HepG2 (cell line): Measurements from ENCODE around the gene CIART.

Experiments
- ATRX ChIP-seq: sonication (generic); formaldehyde crosslinking; IDR thresholded peaks from 2 replicates; pipeline ENCODE4 v1.4.0; 2020; ENCODE audit warnings: missing genetic modification reagents, borderline replicate concordance
- CREB1 ChIP-seq, 2 experiments: fragments of 450-650 bp in 1 of 2; IDR thresholded peaks; 2 replicates each; pipeline ENCODE4 v1.6.1; 2016 to 2017; ENCODE audit warnings: control low read depth in 1 of 2, mild to moderate bottlenecking in 1 of 2, missing compliant biosample characterization in 1 of 2, missing genetic modification characterization in 1 of 2
- EHMT2 ChIP-seq: fragments of 200-600 bp; sonication (generic); IDR thresholded peaks from 2 replicates; pipeline ENCODE4 v1.7.0; 2017; ENCODE audit warnings: antibody characterized with exemption, low read depth, low read length, borderline replicate concordance
- HNRNPH1 ChIP-seq: fragments of 200-400 bp; formaldehyde crosslinking; optimal IDR thresholded peaks from 2 replicates; pipeline ENCODE3; 2017; ENCODE audit warnings: mild to moderate bottlenecking, low read depth, low read length
- HNRNPK ChIP-seq: fragments of 200-400 bp; formaldehyde crosslinking; IDR thresholded peaks from 2 replicates; pipeline ENCODE4 v1.6.1; 2018; ENCODE audit warnings: low read length, low read depth, moderate library complexity, mild to moderate bottlenecking; ENCODE audit not compliant: poor library complexity, severe bottlenecking
- SNRNP70 ChIP-seq: fragments of 200-400 bp; formaldehyde crosslinking; IDR thresholded peaks from 2 replicates; pipeline ENCODE4 v1.6.1; 2017; ENCODE audit warnings: mild to moderate bottlenecking, low read depth, low read length, moderate library complexity
- TCF7 ChIP-seq: sonication (generic); IDR thresholded peaks from 2 replicates; pipeline ENCODE4 v1.6.1; 2016; ENCODE audit warnings: antibody characterized with exemption, low read depth
- ZNF44 ChIP-seq: sonication (generic); formaldehyde crosslinking; IDR thresholded peaks from 2 replicates; pipeline ENCODE4 v1.5.1; 2020; ENCODE audit warnings: mild to moderate bottlenecking, missing genetic modification reagents
- ZNF589 ChIP-seq: sonication (generic); formaldehyde crosslinking; conservative IDR thresholded peaks from 2 replicates; pipeline ENCODE4 v1.8.0; 2022; ENCODE audit warnings: mild to moderate bottlenecking, moderate library complexity, missing genetic modification reagents
- TF ChIP-seq, protein P1 (sequence below): sonication (generic); formaldehyde crosslinking; IDR thresholded peaks from 2 replicates; pipeline ENCODE4 v1.5.0; 2020; ENCODE audit warnings: mild to moderate bottlenecking, missing genetic modification reagents, moderate library complexity

DNA sequence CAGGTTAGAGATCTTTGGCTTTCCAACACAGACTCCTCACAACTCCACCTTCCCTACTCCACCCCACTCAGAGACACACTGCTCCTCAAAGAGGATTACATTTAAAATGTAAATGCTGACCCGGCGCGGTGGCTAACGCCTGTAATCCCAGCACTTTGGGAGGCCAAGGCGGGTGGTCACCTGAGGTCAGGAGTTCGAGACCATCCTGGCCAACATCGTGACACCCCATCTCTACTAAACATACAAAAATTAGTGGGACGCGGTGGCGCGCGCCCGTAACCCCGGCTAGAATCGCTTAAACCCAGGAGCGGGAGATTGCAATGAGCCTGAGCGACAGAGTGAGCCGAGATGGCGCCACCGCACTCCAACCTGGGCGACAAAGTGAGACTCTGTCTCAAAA, 44.6 kb upstream of the CIART start:
- TF ChIP-seq, protein P1, sequence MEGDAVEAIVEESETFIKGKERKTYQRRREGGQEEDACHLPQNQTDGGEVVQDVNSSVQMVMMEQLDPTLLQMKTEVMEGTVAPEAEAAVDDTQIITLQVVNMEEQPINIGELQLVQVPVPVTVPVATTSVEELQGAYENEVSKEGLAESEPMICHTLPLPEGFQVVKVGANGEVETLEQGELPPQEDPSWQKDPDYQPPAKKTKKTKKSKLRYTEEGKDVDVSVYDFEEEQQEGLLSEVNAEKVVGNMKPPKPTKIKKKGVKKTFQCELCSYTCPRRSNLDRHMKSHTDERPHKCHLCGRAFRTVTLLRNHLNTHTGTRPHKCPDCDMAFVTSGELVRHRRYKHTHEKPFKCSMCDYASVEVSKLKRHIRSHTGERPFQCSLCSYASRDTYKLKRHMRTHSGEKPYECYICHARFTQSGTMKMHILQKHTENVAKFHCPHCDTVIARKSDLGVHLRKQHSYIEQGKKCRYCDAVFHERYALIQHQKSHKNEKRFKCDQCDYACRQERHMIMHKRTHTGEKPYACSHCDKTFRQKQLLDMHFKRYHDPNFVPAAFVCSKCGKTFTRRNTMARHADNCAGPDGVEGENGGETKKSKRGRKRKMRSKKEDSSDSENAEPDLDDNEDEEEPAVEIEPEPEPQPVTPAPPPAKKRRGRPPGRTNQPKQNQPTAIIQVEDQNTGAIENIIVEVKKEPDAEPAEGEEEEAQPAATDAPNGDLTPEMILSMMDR (CRISPR knock-in tag), result no peak
- TF ChIP-seq ZNF44 (CRISPR knock-in tag), result no peak
- no peak for TF ChIP-seq SNRNP70
- no peak for TF ChIP-seq TCF7
- no peak for TF ChIP-seq ATRX (CRISPR knock-in tag)
- TF ChIP-seq ZNF589 (CRISPR knock-in tag), result no peak
- TF ChIP-seq CREB1 (IDR thresholded peaks at IDR 0.05), result no peak
- no peak for TF ChIP-seq CREB1 (CRISPR knock-in tag; IDR thresholded peaks at IDR 0.05)
- no peak for TF ChIP-seq EHMT2
- TF ChIP-seq HNRNPH1, result no peak
- TF ChIP-seq HNRNPK, result no peak
